Thyroid gland (tissue), 4 donors: ENCODE results near the gene MAD1L1. TPM values are rescaled to one million over a fixed set of nuclear protein-coding genes. Genes with fewer than 3 reads are reported as not detected.

Source experiments
- DNase-seq, 2 donors: peaks; one replicate each; pipeline ENCODE4 v3.0.0-alpha.2; 2019
- H3K27ac ChIP-seq, 3 donors: fragments of 200-600 bp; sonication (generic); 1 replicate in 2 of 3; 2 replicates in 1 of 3; pipeline ENCODE4 v1.5.1; 2016 to 2019; ENCODE audit warnings: mild to moderate bottlenecking in 1 of 3, moderate library complexity in 1 of 3
- H3K27me3 ChIP-seq: fragments of 200-600 bp; sonication (generic); one replicate; pipeline ENCODE4 v1.5.1; 2019
- H3K36me3 ChIP-seq, 2 donors: fragments of 200-600 bp; sonication (generic); one replicate each; pipeline ENCODE4 v1.5.1; 2016 to 2019
- H3K4me1 ChIP-seq, 2 donors: fragments of 200-600 bp; sonication (generic); one replicate each; pipeline ENCODE4 v1.5.1; 2017 to 2019
- H3K4me3 ChIP-seq, 3 donors: fragments of 200-600 bp; sonication (generic); replicated peaks in 1 of 3; 1 replicate in 2 of 3; 2 replicates in 1 of 3; pipeline ENCODE4 v1.5.1; 2016; ENCODE audit warnings: mild to moderate bottlenecking in 1 of 3
- H3K9me3 ChIP-seq: fragments of 200-600 bp; sonication (generic); one replicate; pipeline ENCODE4 v1.5.1; 2017
- CTCF ChIP-seq, 6 experiments: fragments of 200-600 bp in 3 of 6; fragments of 450-650 bp in 3 of 6; sonication (generic) in 3 of 6; IDR thresholded peaks; one replicate each; pipeline ENCODE4 v1.5.1; 2016 to 2019; ENCODE audit warnings: antibody characterized with exemption in 6 of 6, mild to moderate bottlenecking in 2 of 6, inconsistent platforms in 1 of 6, moderate library complexity in 1 of 6
- POLR2A ChIP-seq, 2 donors: fragments of 450-650 bp; IDR thresholded peaks; one replicate each; pipeline ENCODE4 v1.6.1; 2017; ENCODE audit warnings: antibody characterized with exemption in 2 of 2, mild to moderate bottlenecking in 2 of 2, moderate library complexity in 1 of 2
- WGBS, 2 donors: methylation state at CpG; one replicate each; pipeline ENCODE4 v1.1.5; 2017; 5-methylcytosine and 5-hydroxymethylcytosine counted together
- intact Hi-C: fragments of 100-400 bp; cut with DNase I; formaldehyde crosslinking; loops from one replicate; pipeline ENCODE4 v1.15.1; 2023
- total RNA-seq, 4 donors: library from RNA; depleted of rRNA; stranded (reverse); fragments of >200 nt; gene quantifications; one replicate each; pipeline ENCODE4 v1.2.3, GENCODE V29; 2016

MAD1L1 gene
- total RNA-seq, 4 donors from 2014 or later, result 27.4 to 38.6 (median 33.9) TPM

- DNase-seq, result no peak
- 92 to 97% methylated on average over 8 of the region's 8 CpGs for WGBS, 2 donors
- H3K4me3 ChIP-seq, result no peak overlapping the region
- H3K27ac ChIP-seq, result no peak overlapping the region
- no peaks in the 10 kb centered on the region for H3K9me3 ChIP-seq
- TF ChIP-seq CTCF (IDR thresholded peaks at IDR 0.05) (no peak), POLR2A (IDR thresholded peaks at IDR 0.05) (no peak)
- H3K27me3 ChIP-seq, result no peaks in the 10 kb centered on the region
- H3K36me3 ChIP-seq, result no peaks in the 10 kb centered on the region
- intact Hi-C loops, result no loop called here
- H3K4me1 ChIP-seq, result no peaks in the 10 kb centered on the region
Measured at GRCh38 chr7:2151237-2151636, 81.5 kb downstream of the MAD1L1 start.

GRCh38 chr7:2150445-2150815 is 82.3 kb downstream of the MAD1L1 start:
- DNase-seq, result no peak
- H3K27ac ChIP-seq, result no peak overlapping the region
- TF ChIP-seq CTCF (IDR thresholded peaks at IDR 0.05), result no peak
- no peak for TF ChIP-seq POLR2A (IDR thresholded peaks at IDR 0.05)
- H3K9me3 ChIP-seq, result no peaks in the 10 kb centered on the region
- no peaks in the 10 kb centered on the region for H3K4me1 ChIP-seq
- 95 to 96% methylated on average over 9 to 10 of the region's 10 CpGs for WGBS, 2 donors
- H3K36me3 ChIP-seq, result peaks cover 0 to 7% of the 10 kb centered on the region in 2 donors
- intact Hi-C loops, result no loop called here
- no peaks in the 10 kb centered on the region for H3K27me3 ChIP-seq
- H3K4me3 ChIP-seq, result no peak overlapping the region

GRCh38 chr7:2149672-2150444 is 82.9 kb downstream of the MAD1L1 start:
- intact Hi-C loops, result no loop called here
- 93 to 94% methylated on average over 18 of the region's 29 CpGs for WGBS, 2 donors
- H3K27ac ChIP-seq, result no peak overlapping the region

GRCh38 chr7:2148814-2149213 is 83.9 kb downstream of the MAD1L1 start:
- intact Hi-C loops, result no loop called here
- H3K4me1 ChIP-seq, result no peaks in the 10 kb centered on the region
- H3K4me3 ChIP-seq, result no peak overlapping the region
- TF ChIP-seq POLR2A (IDR thresholded peaks at IDR 0.05), result no peak
- TF ChIP-seq CTCF (IDR thresholded peaks at IDR 0.05), result no peak
- no peaks in the 10 kb centered on the region for H3K9me3 ChIP-seq
- no peak for DNase-seq
- no peak overlapping the region for H3K27ac ChIP-seq
- peaks cover 0 to 11% of the 10 kb centered on the region in 2 donors for H3K36me3 ChIP-seq
- no peaks in the 10 kb centered on the region for H3K27me3 ChIP-seq
- WGBS, 2 donors, result 93% methylated on average over 7 of the region's 7 CpGs

More at GRCh38 chr7:2149672-2150444, 82.9 kb downstream of the MAD1L1 start:
- Histone ChIP-seq H3K4me3 (no peak overlapping the region), H3K36me3 (peaks cover 0 to 11% of the 10 kb centered on the region in 2 donors), H3K9me3 (no peaks in the 10 kb centered on the region), H3K27me3 (no peaks in the 10 kb centered on the region), H3K4me1 (no peaks in the 10 kb centered on the region)
- no peak for DNase-seq
- TF ChIP-seq POLR2A (IDR thresholded peaks at IDR 0.05) (no peak), CTCF (IDR thresholded peaks at IDR 0.05) (no peak)

GRCh38 chr7:2148189-2148588 is 84.6 kb downstream of the MAD1L1 start:
- no peaks in the 10 kb centered on the region for H3K27me3 ChIP-seq
- no peaks in the 10 kb centered on the region for H3K4me1 ChIP-seq
- WGBS, 2 donors, result 92 to 97% methylated on average over 11 of the region's 11 CpGs
- intact Hi-C loops, result no loop called here
- peaks cover 0 to 11% of the 10 kb centered on the region in 2 donors for H3K36me3 ChIP-seq
- no peak overlapping the region for H3K27ac ChIP-seq
- H3K9me3 ChIP-seq, result no peaks in the 10 kb centered on the region
- no peak for TF ChIP-seq POLR2A (IDR thresholded peaks at IDR 0.05)
- TF ChIP-seq CTCF (IDR thresholded peaks at IDR 0.05), result no peak
- no peak overlapping the region for H3K4me3 ChIP-seq
- DNase-seq, result no peak
